Measurements from ENCODE around the gene USP22. TPM values are rescaled to one million over a fixed set of nuclear protein-coding genes. Genes with fewer than 3 reads are reported as not detected.

Gene USP22
- total and polyA plus RNA-seq, 2 of the 13 experiments (the other 11 are each of a cell fraction or from before 2014, with no cell fraction given), result 98.0 to 130 TPM

- in situ Hi-C loops (cut with HindIII; ENCODE audit: extremely low pct_ligation_motif_present, low pct_unique_long_range_greater_than_20kb), result no loop called here
- DNase-seq (ENCODE audit: low spot score) (peak; percentile 27), ATAC-seq (no peak), FAIRE-seq (no peak)
- intact Hi-C loops (cut with micrococcal nuclease; ENCODE audit: unreplicated experiment), result no loop called here
- POLR2A ChIA-PET, result no interaction called here
- H3K79me2 ChIP-seq (ENCODE audit: insufficient read depth, low read length), result no peaks in the 10 kb centered on the region
- H3K4me1 ChIP-seq (ENCODE audit: insufficient read depth, low read length), result no peaks in the 10 kb centered on the region
- no peak overlapping the region for H3K27ac ChIP-seq (ENCODE audit: extremely low read length, insufficient read depth, low read length)
- H4K20me1 ChIP-seq (ENCODE audit: insufficient read depth, low read length), result no peaks in the 10 kb centered on the region; the same call in 1 of the 2 replicates
- no peaks in the 10 kb centered on the region for H3K27me3 ChIP-seq (ENCODE audit: control insufficient read depth in 1 of 2, insufficient read depth in 2 of 2, low read length in 2 of 2)
- CTCF ChIA-PET (ENCODE audit: low intra/inter-chr PET ratio, low total read pairs), result no interaction called here
- 23% methylated on average over 1 of the region's 1 CpG for WGBS (ENCODE audit: low lambda C conversion rate)
- H3K9ac ChIP-seq (ENCODE audit: insufficient read depth, low read depth, low read length), result no peak overlapping the region
- BruUV-seq (replicated peaks), result no TSS peak
- no peak overlapping the region for H3K4me2 ChIP-seq (ENCODE audit: low read depth, low read length)
- no peak overlapping the region for H2AFZ ChIP-seq (ENCODE audit: low read length)
- TF ChIP-seq SOX13 (IDR thresholded peaks at IDR 0.05) (no peak), SOX13 (CRISPR knock-in tag; conservative IDR thresholded peaks at IDR 0.05 in 1 of 2, IDR thresholded peaks at IDR 0.05 in 1 of 2) (peak in 1 of 2 experiments; percentile 68; a peak in 2 of 4 replicates), KAT7 (CRISPR knock-in tag; IDR thresholded peaks at IDR 0.05; ENCODE audit: borderline replicate concordance) (no peak)
- H3K36me3 ChIP-seq (replicated peaks in 1 of 2; ENCODE audit: control insufficient read depth in 1 of 2, insufficient read depth in 2 of 2, low read length in 2 of 2), result peaks cover 0 to 20% of the 10 kb centered on the region in 2 experiments; a peak in 3 of 5 replicates
- no peak overlapping the region for H3K4me3 ChIP-seq (replicated peaks in 1 of 3; ENCODE audit: insufficient read depth in 1 of 3, low read depth in 2 of 3, low read length in 3 of 3)
- H3K9me3 ChIP-seq (ENCODE audit: low read length), result no peaks in the 10 kb centered on the region
Measured at GRCh38 chr17:20965492-20965891, 77.3 kb downstream of the USP22 start.

GRCh38 chr17:20961586-20961985 lies 81.2 kb downstream of the USP22 start:
- no peak overlapping the region for H3K9ac ChIP-seq (ENCODE audit: insufficient read depth, low read depth, low read length)
- WGBS (ENCODE audit: low lambda C conversion rate), result 69% methylated on average over 5 of the region's 5 CpGs
- H3K9me3 ChIP-seq (ENCODE audit: low read length), result no peaks in the 10 kb centered on the region
- H3K27ac ChIP-seq (ENCODE audit: extremely low read length, insufficient read depth, low read length), result no peak overlapping the region
- in situ Hi-C loops (cut with HindIII; ENCODE audit: extremely low pct_ligation_motif_present, low pct_unique_long_range_greater_than_20kb), result no loop called here
- peaks cover 3 to 27% of the 10 kb centered on the region in 2 experiments for H3K36me3 ChIP-seq (replicated peaks in 1 of 2; ENCODE audit: control insufficient read depth in 1 of 2, insufficient read depth in 2 of 2, low read length in 2 of 2)
- no peak overlapping the region for H3K4me2 ChIP-seq (ENCODE audit: low read depth, low read length)
- H3K79me2 ChIP-seq (ENCODE audit: insufficient read depth, low read length), result no peaks in the 10 kb centered on the region
- no peak overlapping the region for H2AFZ ChIP-seq (ENCODE audit: low read length)
- POLR2A ChIA-PET, result no interaction called here
- no peaks in the 10 kb centered on the region for H3K4me1 ChIP-seq (ENCODE audit: insufficient read depth, low read length)
- no peak overlapping the region for H3K4me3 ChIP-seq (replicated peaks in 1 of 3; ENCODE audit: insufficient read depth in 1 of 3, low read depth in 2 of 3, low read length in 3 of 3)
- intact Hi-C loops (cut with micrococcal nuclease; ENCODE audit: unreplicated experiment), result no loop called here
- FAIRE-seq (no peak), DNase-seq (ENCODE audit: low spot score) (no peak), ATAC-seq (no peak)
- no TSS peak for BruUV-seq (replicated peaks)
- no peaks in the 10 kb centered on the region; the same call in 1 of the 2 replicates for H4K20me1 ChIP-seq (ENCODE audit: insufficient read depth, low read length)
- H3K27me3 ChIP-seq (ENCODE audit: control insufficient read depth in 1 of 2, insufficient read depth in 2 of 2, low read length in 2 of 2), result no peaks in the 10 kb centered on the region
- CTCF ChIA-PET (ENCODE audit: low intra/inter-chr PET ratio, low total read pairs), result no interaction called here
- TF ChIP-seq ETS1 (CRISPR knock-in tag; IDR thresholded peaks at IDR 0.05), result no peak
- no peak for TF ChIP-seq ZNF605 (CRISPR knock-in tag; IDR thresholded peaks at IDR 0.05)
- TF ChIP-seq TBL1XR1 (IDR thresholded peaks at IDR 0.05; ENCODE audit: borderline replicate concordance, low read length, partially characterized antibody), result no peak
- TF ChIP-seq ZNF318 (CRISPR knock-in tag; IDR thresholded peaks at IDR 0.05), result no peak
- no peak for TF ChIP-seq ZBTB26 (CRISPR knock-in tag; IDR thresholded peaks at IDR 0.05; ENCODE audit: borderline replicate concordance)
